ENCODE results near the gene USP17L15.
A peak's percentile ranks its signal among the peaks of the same experiment; 100 is the strongest.
"Not testable (repeated sequence)": the region's sequence is repeated elsewhere in the genome, so short reads cannot be mapped to it uniquely, and the experiment has no call there.

USP17L15 gene

GRCh38 chr4:9234085-9234484 is at the start of gene USP17L15:
Gene USP17L15 (plus strand): TSS chr4:9234385. CDS start chr4:9234385, 0 bp downstream.
- DNase-seq, ATAC-seq: not testable (repeated sequence)

- ATAC-seq, DNase-seq: not testable (repeated sequence)
These were observed 23.8 kb upstream of the USP17L15 start, which contains the start of gene USP17L10 for GRCh38 chr4:9210357-9210756. Gene USP17L10 (plus strand): TSS chr4:9210657. CDS start chr4:9210657, 0 bp downstream.

- not testable (repeated sequence) for ATAC-seq, DNase-seq
These were observed 19.5 kb upstream of the USP17L15 start for GRCh38 chr4:9214701-9215100.

- not testable (repeated sequence) for DNase-seq, ATAC-seq
These were observed 19.1 kb upstream of the USP17L15 start, which contains the start of gene USP17L11 for GRCh38 chr4:9215105-9215504. Gene USP17L11 (plus strand): TSS chr4:9215405. CDS start chr4:9215405, 0 bp downstream.

- ATAC-seq, DNase-seq: not testable (repeated sequence)
These were observed 14.3 kb upstream of the USP17L15 start, which contains the start of gene USP17L12 for GRCh38 chr4:9219852-9220251. Gene USP17L12 (plus strand): TSS chr4:9220152. CDS start chr4:9220152, 0 bp downstream.

- not testable (repeated sequence) for ATAC-seq, DNase-seq
These were observed 9.6 kb upstream of the USP17L15 start, which contains the start of gene USP17L13 for GRCh38 chr4:9224596-9224995. Gene USP17L13 (plus strand): TSS chr4:9224896. CDS start chr4:9224896, 0 bp downstream.

- not testable (repeated sequence) for ATAC-seq, DNase-seq
These were observed 3.9 kb upstream of the USP17L15 start for GRCh38 chr4:9230249-9230648.

- DNase-seq, ATAC-seq: not testable (repeated sequence)
These were observed 4.3 kb downstream of the USP17L15 start for GRCh38 chr4:9238461-9238860.

- DNase-seq, ATAC-seq: not testable (repeated sequence)
These were observed 9.4 kb downstream of the USP17L15 start, which contains the start of gene USP17L17 for GRCh38 chr4:9243579-9243978. Gene USP17L17 (plus strand): TSS chr4:9243879. CDS start chr4:9243879, 0 bp downstream.

GRCh38 chr4:9247953-9248680 is 13.9 kb downstream of the USP17L15 start, which contains the start of gene USP17L18:
Gene USP17L18 (plus strand): TSS chr4:9248630. CDS start chr4:9248630, 0 bp downstream.
- ATAC-seq, DNase-seq: not testable (repeated sequence)

GRCh38 chr4:9253078-9253477 is 18.9 kb downstream of the USP17L15 start, which contains the start of gene USP17L19:
Gene USP17L19 (plus strand): TSS chr4:9253378. CDS start chr4:9253378, 0 bp downstream.
- not testable (repeated sequence) for DNase-seq, ATAC-seq

- DNase-seq, ATAC-seq: not testable (repeated sequence)
These were observed 23.6 kb downstream of the USP17L15 start, which contains the start of gene USP17L20 for GRCh38 chr4:9257824-9258223. Gene USP17L20 (plus strand): TSS chr4:9258124. CDS start chr4:9258124, 0 bp downstream.

GRCh38 chr4:9262572-9262971 is 28.4 kb downstream of the USP17L15 start, which contains the start of gene USP17L21:
Gene USP17L21 (plus strand): TSS chr4:9262872. CDS start chr4:9262872, 0 bp downstream.
- ATAC-seq, DNase-seq: not testable (repeated sequence)

- ATAC-seq, DNase-seq: not testable (repeated sequence)
These were observed 33.1 kb downstream of the USP17L15 start, which contains the start of gene USP17L22 for GRCh38 chr4:9267319-9267718. Gene USP17L22 (plus strand): TSS chr4:9267619. CDS start chr4:9267619, 0 bp downstream.

- DNase-seq = peak; percentile 1
- ATAC-seq = not testable (repeated sequence)
These were observed 37.5 kb downstream of the USP17L15 start for GRCh38 chr4:9271719-9272118.

All from stimulated activated naive CD8-positive, alpha-beta T cell treated with anti-CD3 and anti-CD28 coated beads, Interleukin-15, Interleukin-2, amounts not matched to agents 100 U/mL and 50 U/mL, for 24 hours (primary cell).